ENCODE data around the gene OR10G8.
"Not testable (repeated sequence)": the region's sequence is repeated elsewhere in the genome, so short reads cannot be mapped to it uniquely, and the experiment has no call there.

The OR10G8 gene, protein sequence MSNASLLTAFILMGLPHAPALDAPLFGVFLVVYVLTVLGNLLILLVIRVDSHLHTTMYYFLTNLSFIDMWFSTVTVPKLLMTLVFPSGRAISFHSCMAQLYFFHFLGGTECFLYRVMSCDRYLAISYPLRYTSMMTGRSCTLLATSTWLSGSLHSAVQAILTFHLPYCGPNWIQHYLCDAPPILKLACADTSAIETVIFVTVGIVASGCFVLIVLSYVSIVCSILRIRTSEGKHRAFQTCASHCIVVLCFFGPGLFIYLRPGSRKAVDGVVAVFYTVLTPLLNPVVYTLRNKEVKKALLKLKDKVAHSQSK

GRCh38 chr11:124026498-124026897 lies at the start of gene OR10G8:
TSS of gene OR10G8 (plus strand) at chr11:124026798. CDS start at chr11:124029623, 2,825 bp downstream.
- DNase-seq, result no peak

DNA sequence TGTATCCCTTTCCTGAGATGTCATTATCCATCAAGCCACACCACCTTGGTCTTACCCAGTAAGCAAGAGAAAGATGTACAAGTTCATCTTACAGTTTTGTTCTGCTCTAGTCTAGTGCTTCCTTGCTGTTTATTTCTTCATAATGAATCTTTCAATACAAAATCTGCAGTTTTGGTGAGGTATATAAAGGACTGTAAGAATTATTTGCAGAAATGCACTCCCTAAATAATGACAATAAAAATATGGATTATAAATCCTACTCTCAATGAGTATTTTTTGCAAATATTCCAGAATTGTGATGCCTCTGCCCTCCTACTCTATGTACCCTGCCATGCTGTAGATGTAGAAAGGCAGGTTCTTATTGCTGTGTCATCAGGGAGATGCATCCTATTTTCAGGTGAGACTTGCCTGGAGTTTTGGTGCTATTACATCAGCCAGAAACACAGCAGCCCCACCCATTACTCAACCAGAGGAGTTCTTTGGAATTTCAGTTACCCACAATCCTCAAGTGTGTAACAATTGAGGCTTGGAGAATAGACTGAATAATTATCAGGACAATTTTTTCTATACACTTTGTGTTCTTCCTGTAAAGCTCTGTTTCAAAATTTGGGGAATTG lies 48.8 kb upstream of the OR10G8 start, which contains the start of gene OR10S1:
Gene OR10S1, minus strand, starts transcription at position 51 of the 617 bp plus-strand sequence. CDS start 117 bp downstream, outside the sequence.
- DNase-seq, result no peak

- no peak for DNase-seq
Measured at GRCh38 chr11:123979311-123979710, 47.3 kb upstream of the OR10G8 start.

GRCh38 chr11:123995119-123995518 lies 31.5 kb upstream of the OR10G8 start, which contains the start of gene OR10G6:
TSS of gene OR10G6 (minus strand) at chr11:123995161. CDS start at chr11:123995161, 0 bp downstream.
- no peak for DNase-seq

GRCh38 chr11:124012697-124013096 lies 13.9 kb upstream of the OR10G8 start, which contains the start of gene OR10G4:
TSS of gene OR10G4 (plus strand) at chr11:124012997. CDS start at chr11:124015575, 2,578 bp downstream.
- DNase-seq, result no peak

- DNase-seq, result not testable (repeated sequence)
Measured at GRCh38 chr11:124015837-124016236, 10.8 kb upstream of the OR10G8 start.

GRCh38 chr11:124036666-124037065 lies 10.1 kb downstream of the OR10G8 start:
- DNase-seq, result no peak

GRCh38 chr11:124039557-124039956 lies 13.0 kb downstream of the OR10G8 start:
- DNase-seq, result no peak

DNA sequence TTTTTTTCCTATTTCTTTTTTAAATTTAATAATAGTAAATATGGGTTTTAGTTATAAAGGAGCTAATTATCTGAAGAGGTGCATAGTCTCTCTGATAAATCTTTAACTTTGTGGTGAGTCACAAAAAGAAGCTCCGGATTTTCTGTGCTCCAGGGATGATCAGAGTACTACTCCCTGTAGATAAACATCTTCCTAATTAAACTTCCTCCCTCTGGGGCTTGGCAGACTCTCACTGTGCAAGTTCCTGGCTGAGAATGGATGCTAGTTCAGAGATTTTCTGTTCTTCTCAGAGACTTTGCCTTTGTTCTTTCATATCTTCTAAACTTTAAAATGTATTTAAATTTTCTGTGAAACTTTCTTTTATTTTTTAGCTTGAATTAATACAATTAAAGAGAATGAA lies 14.7 kb downstream of the OR10G8 start, which contains the start of gene OR10G7:
Gene OR10G7, minus strand, starts transcription at position 72 of the 400 bp plus-strand sequence. CDS start 2,324 bp downstream, outside the sequence.
- no peak for DNase-seq

DNA sequence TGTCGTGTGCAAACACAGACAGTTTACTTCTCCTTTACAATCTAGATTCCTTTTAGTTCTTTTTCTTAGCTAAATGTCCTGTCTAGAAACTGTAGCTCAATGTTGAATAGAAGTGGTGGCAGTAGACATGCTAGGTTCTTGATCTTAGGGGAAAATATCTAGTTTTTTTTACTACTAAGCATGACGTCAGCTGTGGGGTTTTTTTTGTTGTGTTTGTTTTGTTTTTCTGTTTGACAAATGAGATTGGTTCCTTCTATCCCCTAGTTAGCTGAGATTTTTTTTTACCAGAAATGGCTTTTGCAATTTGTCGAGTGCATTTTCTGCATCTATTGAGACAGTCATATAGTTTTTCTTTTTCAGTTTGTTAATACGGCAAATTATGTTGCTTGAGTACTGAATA lies 16.8 kb downstream of the OR10G8 start:
- no peak for DNase-seq

DNA sequence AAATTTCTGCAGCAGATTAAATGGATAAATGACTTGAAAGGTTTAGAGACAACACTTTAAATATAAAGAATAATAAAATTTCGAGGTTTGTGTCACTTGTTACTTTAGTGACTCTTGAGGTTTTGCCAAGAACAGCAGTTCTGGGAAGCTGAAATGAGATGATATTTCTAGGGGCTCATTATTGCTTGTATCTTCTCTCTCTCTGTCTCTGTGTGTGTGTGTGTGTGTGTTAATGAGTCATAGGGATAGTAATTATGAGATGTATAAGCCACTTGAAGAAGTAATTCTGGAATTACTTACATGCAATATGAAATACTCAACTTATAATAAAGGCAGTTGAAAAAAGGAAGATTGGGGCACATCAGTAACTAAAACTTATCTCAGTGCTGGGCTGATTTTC lies 24.1 kb downstream of the OR10G8 start:
- DNase-seq, result no peak

- no peak for DNase-seq
Measured at GRCh38 chr11:124052966-124053365, 26.4 kb downstream of the OR10G8 start.

GRCh38 chr11:124068601-124069110 lies 42.1 kb downstream of the OR10G8 start:
- DNase-seq, result no peak

GRCh38 chr11:124069429-124070401 lies 43.1 kb downstream of the OR10G8 start:
- peak in 5 of 14 donors; percentile 4 to 34 (median 20) for DNase-seq

GRCh38 chr11:124070915-124071622 lies 44.5 kb downstream of the OR10G8 start:
- DNase-seq, result peak in 8 of 14 donors; percentile 10 to 58 (median 39)

DNA sequence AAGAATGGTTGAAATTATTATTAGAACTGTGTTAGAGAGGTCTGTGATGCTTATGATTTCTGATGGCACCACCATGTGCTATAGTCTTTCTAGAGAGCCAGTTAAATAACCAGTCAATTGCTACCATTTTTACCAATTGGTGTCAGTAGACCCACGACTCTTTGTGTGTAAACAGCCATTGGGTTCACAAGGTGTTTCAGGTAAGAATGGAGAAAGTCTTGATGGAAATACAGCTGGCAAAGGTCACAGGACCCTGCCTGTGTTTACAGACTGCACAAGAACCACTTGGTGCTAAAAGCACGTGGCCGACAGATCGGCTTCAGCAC lies 45.0 kb downstream of the OR10G8 start:
- DNase-seq, result no peak

DNA sequence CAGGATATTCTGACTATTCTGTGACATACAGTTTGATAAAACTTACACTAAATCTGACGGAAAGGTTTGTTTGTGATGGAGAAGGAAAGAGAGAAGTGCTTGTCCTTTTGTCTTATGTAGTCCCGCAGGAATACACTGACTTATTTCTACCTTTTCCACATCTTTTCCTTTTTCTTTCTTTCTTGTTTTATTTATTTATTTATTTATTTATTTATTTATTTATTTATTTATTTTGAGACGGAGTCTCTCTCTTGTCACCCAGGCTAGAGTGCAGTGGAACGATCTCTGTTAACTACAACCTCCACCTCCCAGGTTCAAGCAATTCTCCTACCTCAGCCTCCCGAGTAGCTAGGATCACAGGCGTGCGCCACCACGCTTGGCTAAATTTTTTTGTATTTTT lies 45.5 kb downstream of the OR10G8 start:
- DNase-seq, result no peak

GRCh38 chr11:124074554-124074953 lies 48.0 kb downstream of the OR10G8 start:
- no peak for DNase-seq

GRCh38 chr11:124075492-124075840 lies 48.9 kb downstream of the OR10G8 start:
- DNase-seq, result no peak

DNA sequence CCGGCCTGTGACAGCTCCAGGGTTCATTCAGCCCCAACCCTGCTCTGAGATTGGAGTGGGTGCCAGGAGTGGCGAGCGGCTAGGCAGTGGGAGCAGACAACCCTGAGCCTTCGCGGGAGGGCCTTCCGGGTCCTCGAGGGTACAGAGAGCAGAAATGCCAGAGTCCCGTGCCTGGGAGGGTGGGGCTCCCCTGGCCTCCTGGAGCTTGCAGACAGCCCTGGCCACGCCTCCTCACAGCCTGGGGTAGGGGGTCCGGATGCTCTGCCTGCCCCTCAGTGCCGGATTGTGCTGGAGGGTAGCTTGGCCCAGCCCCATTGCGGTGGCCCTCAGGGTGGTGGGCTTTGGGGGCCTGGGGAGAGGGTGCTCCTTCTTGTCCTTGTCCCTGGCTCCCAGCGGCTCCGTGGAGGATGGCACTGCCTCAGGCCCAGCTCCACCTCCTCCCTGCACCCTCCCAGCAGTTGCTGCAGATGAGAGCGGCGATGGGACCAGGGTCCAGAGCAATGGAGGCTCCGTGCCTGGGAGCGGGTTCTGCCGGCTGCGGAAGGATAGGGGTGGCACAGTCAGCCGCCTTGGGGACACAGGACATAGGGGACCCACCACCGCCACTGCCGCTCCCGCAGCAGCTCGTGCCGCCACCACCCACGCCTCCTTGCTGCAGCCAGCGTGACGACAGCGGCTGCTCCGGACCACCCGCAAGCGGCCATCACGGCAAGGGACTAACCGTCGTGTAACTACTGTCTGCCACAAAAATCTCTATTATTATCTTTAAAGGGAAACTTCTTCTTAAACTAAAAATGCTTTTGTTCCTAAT lies 49.4 kb downstream of the OR10G8 start:
- DNase-seq, result peak in 5 of 14 donors; percentile 8 to 59 (median 25)

- DNase-seq, result no peak
Measured at GRCh38 chr11:124077266-124077665, 50.7 kb downstream of the OR10G8 start.

All from C1 segment of cervical spinal cord (tissue), 14 donors.